Activated T-helper 1 cell treated with anti-CD3 and anti-CD28 coated beads, Interleukin-12 subunit alpha, Interleukin-12 subunit beta, Interleukin-2, Interleukin-4 antibody, amounts not matched to agents 30 ng/mL and 10 ng/mL and 1 ng/mL, durations not matched to agents 14 hours and 24 hours and 36 hours (primary cell): ENCODE measurements around the gene ZNF844. TPM values are rescaled to one million over a fixed set of nuclear protein-coding genes. Genes with fewer than 3 reads are reported as not detected.
"Not testable (repeated sequence)": the region's sequence is repeated elsewhere in the genome, so short reads cannot be mapped to it uniquely, and the experiment has no call there.

Experiments
- DNase-seq: peaks from one replicate; pipeline ENCODE4 v3.0.0; 2021; ENCODE audit warnings: low spot score
- H3K27ac Mint-ChIP-seq: one replicate; pipeline ENCODE4 v1.8.0; 2021; ENCODE audit warnings: mild to moderate bottlenecking, mixed read lengths
- H3K27me3 Mint-ChIP-seq: one replicate; pipeline ENCODE4 v1.8.0; 2022; ENCODE audit warnings: mild to moderate bottlenecking, moderate library complexity, mixed read lengths; ENCODE audit not compliant: insufficient read depth
- H3K36me3 Mint-ChIP-seq: one replicate; pipeline ENCODE4 v1.8.0; 2021; ENCODE audit warnings: low read depth, mixed read lengths
- H3K4me1 Mint-ChIP-seq: one replicate; pipeline ENCODE4 v1.8.0; 2021; ENCODE audit warnings: low read depth, mixed read lengths
- H3K4me3 Mint-ChIP-seq: one replicate; pipeline ENCODE4 v1.8.0; 2021; ENCODE audit warnings: mild to moderate bottlenecking, moderate library complexity, mixed read lengths
- H3K9me3 Mint-ChIP-seq: one replicate; pipeline ENCODE4 v1.8.0; 2021; ENCODE audit warnings: mixed read lengths
- intact Hi-C: fragments of 100-400 bp; cut with micrococcal nuclease; formaldehyde crosslinking; loops from one replicate; pipeline ENCODE4 v1.15.1; 2024
- total RNA-seq: library from RNA; stranded (reverse); gene quantifications from 2 replicates; pipeline ENCODE4 v1.2.3, GENCODE V29; 2022

Gene ZNF844
- total RNA-seq, 1 donor from 2014 or later = 0.86 TPM

GRCh38 chr19:12055784-12056183 is 8.7 kb upstream of the ZNF844 start:
- intact Hi-C loops = loop anchor here (5.0 kb wide), 1 partner anchor 173 kb away; no protein-coding TSS in a partner anchor
- DNase-seq = no peak
- no peak overlapping the region for H3K27ac Mint-ChIP-seq

DNA sequence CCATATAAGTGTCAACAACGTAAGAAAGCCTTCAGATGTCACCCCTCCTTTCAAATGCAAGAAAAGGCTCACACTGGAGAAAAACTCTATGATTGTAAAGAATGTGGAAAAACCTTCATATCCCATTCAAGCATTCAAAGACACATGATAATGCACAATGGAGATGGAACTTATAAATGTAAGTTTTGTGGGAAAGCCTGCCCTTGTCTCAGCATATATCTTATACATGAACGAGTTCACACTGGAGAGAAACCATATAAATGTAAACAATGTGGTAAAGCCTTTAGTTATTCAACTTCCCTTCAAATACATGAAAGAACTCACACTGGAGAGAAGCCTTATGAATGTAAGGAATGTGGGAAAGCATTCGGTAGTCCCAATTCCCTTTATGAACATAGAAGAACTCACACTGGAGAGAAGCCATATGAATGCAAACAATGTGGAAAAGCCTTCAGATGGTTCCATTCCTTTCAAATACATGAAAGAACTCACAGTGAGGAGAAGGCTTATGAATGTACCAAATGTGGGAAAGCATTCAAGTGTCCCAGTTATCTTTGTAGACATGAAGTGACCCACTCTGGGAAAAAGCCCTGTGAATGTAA is 11.1 kb downstream of the ZNF844 start:
- H3K27ac Mint-ChIP-seq = no peak overlapping the region
- DNase-seq = no peak
- H3K4me3 Mint-ChIP-seq = no peak overlapping the region
- H3K27me3 Mint-ChIP-seq = no peaks in the 10 kb centered on the region
- H3K9me3 Mint-ChIP-seq = peaks cover 61% of the 10 kb centered on the region
- H3K4me1 Mint-ChIP-seq = no peaks in the 10 kb centered on the region
- intact Hi-C loops = no loop called here
- peaks cover 10% of the 10 kb centered on the region for H3K36me3 Mint-ChIP-seq

More at GRCh38 chr19:12055784-12056183, 8.7 kb upstream of the ZNF844 start:
- Mint-ChIP-seq H3K27me3 (peaks cover 3% of the 10 kb centered on the region), H3K4me3 (no peak overlapping the region), H3K4me1 (peaks cover 5% of the 10 kb centered on the region), H3K9me3 (peaks cover 15% of the 10 kb centered on the region), H3K36me3 (peaks cover 3% of the 10 kb centered on the region)

- H3K4me1 Mint-ChIP-seq, DNase-seq, H3K27ac Mint-ChIP-seq, H3K4me3 Mint-ChIP-seq, intact Hi-C loops, H3K27me3 Mint-ChIP-seq: not testable (repeated sequence)
- Mint-ChIP-seq H3K9me3 (peaks cover 60% of the 10 kb centered on the region), H3K36me3 (peaks cover 10% of the 10 kb centered on the region)
Measured at GRCh38 chr19:12076331-12076730, 11.8 kb downstream of the ZNF844 start.

- DNase-seq = no peak
- peaks cover 10% of the 10 kb centered on the region for H3K36me3 Mint-ChIP-seq
- H3K4me1 Mint-ChIP-seq = no peaks in the 10 kb centered on the region
- H3K4me3 Mint-ChIP-seq = no peak overlapping the region
- H3K9me3 Mint-ChIP-seq = peaks cover 60% of the 10 kb centered on the region
- intact Hi-C loops = no loop called here
- H3K27ac Mint-ChIP-seq = no peak overlapping the region
- H3K27me3 Mint-ChIP-seq = no peaks in the 10 kb centered on the region
Measured at GRCh38 chr19:12077375-12077774, 12.8 kb downstream of the ZNF844 start.

DNA sequence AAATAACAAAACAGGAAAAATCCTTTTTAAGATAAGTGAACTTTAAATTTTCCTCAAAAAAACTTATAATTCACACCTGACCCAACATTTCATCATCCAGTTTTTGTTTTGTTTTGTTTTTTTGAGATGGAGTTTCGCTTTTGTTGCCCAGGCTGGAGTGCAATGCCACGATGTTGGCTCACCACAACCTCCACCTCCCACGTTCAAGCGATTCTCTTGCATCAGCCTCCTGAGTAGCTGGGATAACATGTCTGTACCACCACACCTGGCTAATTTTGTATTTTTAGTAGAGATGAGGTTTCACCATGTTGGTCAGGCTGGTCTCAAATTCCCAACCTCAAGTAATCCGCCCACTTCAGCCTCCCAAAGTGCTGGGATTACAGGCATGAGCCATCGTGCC is 18.8 kb downstream of the ZNF844 start:
- H3K9me3 Mint-ChIP-seq = peaks cover 38% of the 10 kb centered on the region
- DNase-seq, H3K27me3 Mint-ChIP-seq, H3K27ac Mint-ChIP-seq, intact Hi-C loops, H3K4me1 Mint-ChIP-seq, H3K36me3 Mint-ChIP-seq, H3K4me3 Mint-ChIP-seq: not testable (repeated sequence)

DNA sequence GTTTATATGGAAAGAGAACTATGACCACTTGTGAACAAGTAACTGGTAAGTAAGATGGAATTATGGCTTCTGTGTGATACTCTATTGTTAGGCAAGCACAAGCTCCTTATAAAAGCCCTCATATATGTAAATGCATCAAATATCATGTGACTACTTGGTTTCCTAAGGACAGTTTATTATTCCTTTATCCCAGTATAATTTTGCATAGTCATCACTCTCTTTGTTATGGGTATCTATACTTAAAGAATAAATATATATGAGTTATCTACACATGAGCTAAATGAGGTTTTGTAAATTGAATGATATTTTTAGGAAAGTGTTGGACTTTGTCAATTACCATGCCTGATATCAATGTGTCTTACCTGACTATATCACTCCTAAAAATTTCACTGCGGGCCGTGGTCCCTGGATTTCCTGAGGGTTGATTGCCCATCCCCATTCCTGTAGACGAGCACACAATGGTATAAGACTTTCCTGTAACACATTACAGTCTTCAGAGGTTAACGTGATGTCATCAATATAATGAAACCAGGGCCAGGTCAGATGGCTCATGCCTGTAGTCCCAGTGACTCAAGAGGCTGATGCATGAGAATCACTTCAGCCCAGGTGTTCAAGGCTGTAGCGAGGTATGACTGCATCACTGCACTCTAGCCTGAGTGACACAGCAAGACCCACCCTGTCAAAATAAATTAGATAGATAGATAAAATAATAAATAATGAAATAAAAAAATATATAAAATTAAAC is 20.7 kb downstream of the ZNF844 start:
- H3K4me1 Mint-ChIP-seq = no peaks in the 10 kb centered on the region
- H3K4me3 Mint-ChIP-seq = no peak overlapping the region
- no peak overlapping the region for H3K27ac Mint-ChIP-seq
- H3K36me3 Mint-ChIP-seq = no peaks in the 10 kb centered on the region
- DNase-seq = no peak
- intact Hi-C loops = no loop called here
- H3K9me3 Mint-ChIP-seq = peaks cover 32% of the 10 kb centered on the region
- H3K27me3 Mint-ChIP-seq = no peaks in the 10 kb centered on the region

DNA sequence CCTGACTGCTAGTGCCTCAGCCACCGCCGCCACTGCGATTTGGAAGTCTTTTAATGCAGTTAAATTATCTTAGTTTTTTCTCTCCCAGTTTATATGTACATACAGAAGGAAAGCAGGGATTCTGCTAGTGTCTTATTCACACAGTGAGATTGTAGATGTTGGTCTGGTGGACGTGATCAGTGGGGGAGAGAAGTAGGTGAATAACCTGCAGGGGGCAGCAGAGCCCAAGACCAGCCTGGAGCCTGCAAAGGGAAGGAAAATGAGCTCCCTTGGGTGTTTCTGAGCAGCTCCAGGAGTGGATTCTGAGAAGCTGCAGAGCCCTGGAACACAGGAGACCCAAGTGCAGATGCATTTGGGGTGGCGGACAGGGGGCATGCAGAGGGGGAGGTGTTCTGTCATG is 26.3 kb downstream of the ZNF844 start:
- peaks cover 24% of the 10 kb centered on the region for H3K9me3 Mint-ChIP-seq
- peak overlapping the region; percentile 0 for H3K27ac Mint-ChIP-seq
- peak; percentile 29 for DNase-seq
- peaks cover 10% of the 10 kb centered on the region for H3K36me3 Mint-ChIP-seq
- intact Hi-C loops = loop anchor here (5.0 kb wide), 1 partner anchor 201 kb away; the partner anchor contains the start of gene ZNF44
- H3K4me1 Mint-ChIP-seq = no peaks in the 10 kb centered on the region
- H3K27me3 Mint-ChIP-seq = no peaks in the 10 kb centered on the region
- peak overlapping the region; percentile 43 for H3K4me3 Mint-ChIP-seq

- no peaks in the 10 kb centered on the region for H3K4me1 Mint-ChIP-seq
- H3K36me3 Mint-ChIP-seq = peaks cover 14% of the 10 kb centered on the region
- peaks cover 29% of the 10 kb centered on the region for H3K9me3 Mint-ChIP-seq
- peak overlapping the region; percentile 81 for H3K4me3 Mint-ChIP-seq
- no peaks in the 10 kb centered on the region for H3K27me3 Mint-ChIP-seq
- intact Hi-C loops = loop anchor here (1.0 to 5.0 kb wide), 3 partner anchors 49 to 200 kb away; partner anchors contain the start of gene ZNF44
- peak; percentile 41 for DNase-seq
- H3K27ac Mint-ChIP-seq = peak overlapping the region; percentile 76
Measured at GRCh38 chr19:12092065-12092867, 27.7 kb downstream of the ZNF844 start.

DNA sequence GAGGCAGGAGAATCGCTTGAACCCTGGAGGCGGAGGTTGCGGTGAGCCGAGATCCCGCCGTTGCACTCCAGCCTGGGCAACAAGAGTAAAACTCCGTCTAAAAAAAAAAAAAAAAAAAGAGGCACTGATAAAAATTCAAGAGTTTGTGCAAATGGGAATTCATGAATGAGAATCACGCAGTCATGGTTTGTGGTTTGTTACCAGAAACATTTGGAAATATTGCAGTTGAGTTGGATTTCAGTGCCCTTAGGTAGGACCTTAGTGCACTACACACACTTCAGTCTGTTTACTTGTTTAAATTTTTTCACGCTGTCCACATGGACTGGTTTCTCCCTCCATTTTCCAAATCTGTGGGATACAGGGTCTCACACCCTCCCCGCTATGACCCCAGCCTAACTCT is 28.4 kb downstream of the ZNF844 start:
- Mint-ChIP-seq H3K9me3 (peaks cover 29% of the 10 kb centered on the region), H3K4me1 (no peaks in the 10 kb centered on the region), H3K4me3 (peak overlapping the region; percentile 81), H3K27ac (peak overlapping the region; percentile 53), H3K27me3 (no peaks in the 10 kb centered on the region), H3K36me3 (peaks cover 15% of the 10 kb centered on the region)
- DNase-seq = no peak
- intact Hi-C loops = loop anchor here (1.0 to 5.0 kb wide), 3 partner anchors 48 to 199 kb away; partner anchors contain the start of gene ZNF44

- no peak for DNase-seq
- intact Hi-C loops = loop anchor here (5.0 kb wide), 1 partner anchor 199 kb away; the partner anchor contains the start of gene ZNF44
- Mint-ChIP-seq H3K4me3 (peak overlapping the region; percentile 81), H3K9me3 (peaks cover 31% of the 10 kb centered on the region), H3K4me1 (no peaks in the 10 kb centered on the region), H3K36me3 (peaks cover 16% of the 10 kb centered on the region), H3K27ac (no peak overlapping the region), H3K27me3 (no peaks in the 10 kb centered on the region)
Measured at GRCh38 chr19:12093777-12094176, 29.2 kb downstream of the ZNF844 start.

GRCh38 chr19:12095111-12095790 is 30.7 kb downstream of the ZNF844 start:
- Mint-ChIP-seq H3K27me3 (no peaks in the 10 kb centered on the region), H3K36me3 (peaks cover 19% of the 10 kb centered on the region), H3K27ac (no peak overlapping the region), H3K9me3 (peaks cover 45% of the 10 kb centered on the region), H3K4me3 (no peak overlapping the region), H3K4me1 (no peaks in the 10 kb centered on the region)
- intact Hi-C loops = no loop called here
- DNase-seq = no peak

DNA sequence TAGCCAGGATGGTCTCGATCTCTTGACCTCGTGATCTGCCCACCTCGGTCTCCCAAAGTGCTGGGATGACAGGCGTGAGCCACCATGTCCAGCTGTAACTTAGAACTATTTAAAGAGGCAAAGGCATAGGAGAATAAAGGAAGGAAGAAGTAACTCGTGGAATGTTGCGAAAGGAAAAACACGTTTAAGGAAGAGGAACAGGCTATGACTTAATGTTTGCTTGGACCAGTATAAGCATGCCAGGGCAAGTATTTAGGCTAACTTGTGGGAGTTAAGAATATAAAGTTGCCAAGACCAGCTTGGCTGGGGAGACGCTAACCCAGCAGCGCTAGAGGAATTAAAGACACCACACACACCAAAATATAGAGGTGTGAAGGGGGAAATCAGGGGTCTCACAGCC is 33.5 kb downstream of the ZNF844 start:
- no peak overlapping the region for H3K27ac Mint-ChIP-seq
- no peaks in the 10 kb centered on the region for H3K27me3 Mint-ChIP-seq
- intact Hi-C loops = no loop called here
- H3K9me3 Mint-ChIP-seq = peaks cover 70% of the 10 kb centered on the region
- peaks cover 19% of the 10 kb centered on the region for H3K36me3 Mint-ChIP-seq
- no peaks in the 10 kb centered on the region for H3K4me1 Mint-ChIP-seq
- no peak for DNase-seq
- no peak overlapping the region for H3K4me3 Mint-ChIP-seq
